A549 (cell line): ENCODE data around the gene STX8. TPM values are rescaled to one million over a fixed set of nuclear protein-coding genes. Genes with fewer than 3 reads are reported as not detected.

Experiments
- ATAC-seq, 2 experiments: fragments of 200-7000 bp in 1 of 2; fragments of >200 bp in 1 of 2; cut with Nextera tagmentation in 1 of 2; cut with Tn5 transposase in 1 of 2; 3 replicates each; pipeline versions ENCODE4 v1.8.0 to v1.9.1; 2018 to 2020; ENCODE audit warnings: mild to moderate bottlenecking in 1 of 2, moderate library complexity in 1 of 2
- CTCF ChIA-PET: fragments of 300-600 bp; sonication (Branson Sonifier 250); formaldehyde crosslinking; extraction: SDS; loops from one replicate; lab custom pipeline; 2021; ENCODE audit warnings: antibody characterized with exemption, inconsistent platforms; lab: Yijun Ruan, JAX
- POLR2A ChIA-PET: fragments of 350-600 bp; formaldehyde crosslinking; extraction: SDS; loops from one replicate; lab custom pipeline; 2021; ENCODE audit warnings: antibody characterized with exemption, inconsistent platforms; lab: Yijun Ruan, JAX
- DNase-seq, 2 experiments: peaks; one replicate each; pipeline versions ENCODE4 v3.0.0 to v3.0.0-alpha.2; 2011 to 2016; ENCODE audit warnings: low read depth in 1 of 2, low spot score in 1 of 2
- FAIRE-seq: peaks from 2 replicates; lab custom pipeline; 2011; peaks lifted over from hg19 to GRCh38; lab: Jason Lieb, UNC
- H3K27ac ChIP-seq, 2 experiments: fragments of >200 bp; sonication (Bioruptor Twin); formaldehyde crosslinking; 3 replicates each; pipeline ENCODE4 v1.5.1; 2016 to 2017
- H3K4me1 ChIP-seq: fragments of >200 bp; sonication (Bioruptor Twin); formaldehyde crosslinking; 3 replicates; pipeline ENCODE4 v1.6.1; 2016
- H3K4me2 ChIP-seq: fragments of >200 bp; sonication (Bioruptor Twin); formaldehyde crosslinking; 3 replicates; pipeline ENCODE4 v1.6.1; 2016
- H3K4me3 ChIP-seq: fragments of >200 bp; sonication (Bioruptor Twin); formaldehyde crosslinking; 3 replicates; pipeline ENCODE4 v1.5.1; 2016
- H3K9me3 ChIP-seq: fragments of >200 bp; sonication (Bioruptor Twin); formaldehyde crosslinking; 3 replicates; pipeline ENCODE4 v1.6.1; 2016
- ATOH8 ChIP-seq: fragments of 250-450 bp; sonication (Bioruptor Pico); IDR thresholded peaks from 2 replicates; pipeline ENCODE4 v1.5.0; 2020; ENCODE audit warnings: low read depth, mild to moderate bottlenecking, moderate library complexity
- CHD2 ChIP-seq: fragments of 150-350 bp; IDR thresholded peaks from 2 replicates; pipeline ENCODE4 v1.6.1; 2014; ENCODE audit warnings: low read length; ENCODE audit not compliant: partially characterized antibody
- CHD4 ChIP-seq: fragments of 200-600 bp; sonication (generic); IDR thresholded peaks from 2 replicates; pipeline ENCODE4 v1.6.1; 2016; ENCODE audit warnings: antibody characterized with exemption, mild to moderate bottlenecking, borderline replicate concordance
- EP300 ChIP-seq, 2 experiments: fragments of >200 bp; sonication (Bioruptor Twin); formaldehyde crosslinking; IDR thresholded peaks; 2 replicates in 1 of 2; 3 replicates in 1 of 2; pipeline ENCODE4 v1.6.1; 2016 to 2017
- ESRRA ChIP-seq: fragments of 150-350 bp; IDR thresholded peaks from 2 replicates; pipeline ENCODE4 v1.6.1; 2014; ENCODE audit warnings: mild to moderate bottlenecking, low read length, borderline replicate concordance
- FOSB ChIP-seq: fragments of 250-450 bp; sonication (Bioruptor Pico); IDR thresholded peaks from 2 replicates; pipeline ENCODE4 v1.5.0; 2020; ENCODE audit warnings: mild to moderate bottlenecking, moderate library complexity
- HDAC2 ChIP-seq: fragments of 200-600 bp; sonication (generic); IDR thresholded peaks from 2 replicates; pipeline ENCODE4 v1.6.1; 2016
- KDM1A ChIP-seq: fragments of 200-600 bp; sonication (generic); IDR thresholded peaks from 2 replicates; pipeline ENCODE4 v1.6.1; 2016; ENCODE audit warnings: low read depth, mild to moderate bottlenecking
- KDM5A ChIP-seq: fragments of 200-600 bp; sonication (generic); IDR thresholded peaks from 2 replicates; pipeline ENCODE4 v1.6.1; 2016; ENCODE audit warnings: antibody characterized with exemption, mild to moderate bottlenecking
- MYC ChIP-seq: IDR thresholded peaks from 2 replicates; pipeline ENCODE4 v1.6.1; 2012; ENCODE audit warnings: mild to moderate bottlenecking, inconsistent platforms, low read length, improper control_type of control experiment, borderline replicate concordance
- NFE2L2 ChIP-seq: fragments of 150-350 bp; conservative IDR thresholded peaks from 2 replicates; pipeline ENCODE4 v1.6.1; 2014; ENCODE audit warnings: low read length
- NR3C1 ChIP-seq: fragments of >200 bp; sonication (Bioruptor Twin); formaldehyde crosslinking; IDR thresholded peaks from 3 replicates; pipeline ENCODE4 v1.6.1; 2017
- PBX3 ChIP-seq: IDR thresholded peaks from 2 replicates; pipeline ENCODE4 v1.6.1; 2012
- POLR2A ChIP-seq: IDR thresholded peaks from 2 replicates; pipeline ENCODE4 v1.6.1; 2012; ENCODE audit warnings: mild to moderate bottlenecking, low read length
- TFCP2L1 ChIP-seq: fragments of 250-450 bp; sonication (Bioruptor Pico); IDR thresholded peaks from 2 replicates; pipeline ENCODE4 v1.5.0; 2021; ENCODE audit warnings: mild to moderate bottlenecking
- ZC3H11A ChIP-seq: fragments of 450-650 bp; IDR thresholded peaks from 2 replicates; pipeline ENCODE4 v1.6.1; 2014; ENCODE audit warnings: antibody characterized with exemption, mild to moderate bottlenecking
- ZFP36 ChIP-seq: fragments of 450-650 bp; IDR thresholded peaks from 2 replicates; pipeline ENCODE4 v1.6.1; 2014; ENCODE audit warnings: borderline replicate concordance; ENCODE audit not compliant: partially characterized antibody
- WGBS: methylation state at CpG from one replicate; pipeline ENCODE4 v1.1.6; 2017; ENCODE audit errors: missing lambda C conversion rate; 5-methylcytosine and 5-hydroxymethylcytosine counted together
- polyA plus RNA-seq, 4 experiments: library from polyadenylated mRNA; depleted of rRNA in 3 of 4; stranded (reverse); fragments of >200 nt; fragmentation: RNase III in 1 of 4; extraction: RNeasy Plus Mini Kit Qiagen cat#74134 plus additional on column Dnase treatment in 1 of 4; gene quantifications; 2 replicates in 3 of 4; 3 replicates in 1 of 4; pipeline ENCODE4 v1.2.3, GENCODE V29; 2011 to 2017
- TF ChIP-seq, protein P1 (sequence below): fragments of >200 bp; sonication (Bioruptor Twin); formaldehyde crosslinking; IDR thresholded peaks from 3 replicates; pipeline ENCODE4 v1.6.1; 2016
- TF ChIP-seq, protein P2 (sequence below): fragments of >200 bp; sonication (Bioruptor Twin); formaldehyde crosslinking; IDR thresholded peaks from 3 replicates; pipeline ENCODE4 v1.5.1; 2016

Gene STX8
- polyA plus RNA-seq, 2 of the 4 experiments (the other 2 are of a cell fraction) = 93.6 to 168 TPM

GRCh38 chr17:9242983-9243382 is 332.6 kb downstream of the STX8 start:
- H3K4me1 ChIP-seq = peaks cover 14% of the 10 kb centered on the region; the same call in 2 of the 3 replicates
- CTCF ChIA-PET = interaction anchor here (0.5 kb wide), 1 partner anchor 24 kb away, joined by 3 read pairs; no protein-coding TSS in a partner anchor
- H3K9me3 ChIP-seq = no peaks in the 10 kb centered on the region
- DNase-seq (no peak), ATAC-seq (no peak)
- POLR2A ChIA-PET = no interaction called here
- H3K4me2 ChIP-seq = no peak overlapping the region
- TF ChIP-seq CHD4 (no peak), EP300 (IDR thresholded peaks at IDR 0.05) (no peak), POLR2A (no peak), KDM1A (no peak), CHD2 (no peak), FOSB (no peak), ATOH8 (CRISPR knock-in tag) (no peak)
- TF ChIP-seq, protein P1, sequence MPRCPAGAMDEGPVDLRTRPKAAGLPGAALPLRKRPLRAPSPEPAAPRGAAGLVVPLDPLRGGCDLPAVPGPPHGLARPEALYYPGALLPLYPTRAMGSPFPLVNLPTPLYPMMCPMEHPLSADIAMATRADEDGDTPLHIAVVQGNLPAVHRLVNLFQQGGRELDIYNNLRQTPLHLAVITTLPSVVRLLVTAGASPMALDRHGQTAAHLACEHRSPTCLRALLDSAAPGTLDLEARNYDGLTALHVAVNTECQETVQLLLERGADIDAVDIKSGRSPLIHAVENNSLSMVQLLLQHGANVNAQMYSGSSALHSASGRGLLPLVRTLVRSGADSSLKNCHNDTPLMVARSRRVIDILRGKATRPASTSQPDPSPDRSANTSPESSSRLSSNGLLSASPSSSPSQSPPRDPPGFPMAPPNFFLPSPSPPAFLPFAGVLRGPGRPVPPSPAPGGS = no peak
- TF ChIP-seq, protein P2, sequence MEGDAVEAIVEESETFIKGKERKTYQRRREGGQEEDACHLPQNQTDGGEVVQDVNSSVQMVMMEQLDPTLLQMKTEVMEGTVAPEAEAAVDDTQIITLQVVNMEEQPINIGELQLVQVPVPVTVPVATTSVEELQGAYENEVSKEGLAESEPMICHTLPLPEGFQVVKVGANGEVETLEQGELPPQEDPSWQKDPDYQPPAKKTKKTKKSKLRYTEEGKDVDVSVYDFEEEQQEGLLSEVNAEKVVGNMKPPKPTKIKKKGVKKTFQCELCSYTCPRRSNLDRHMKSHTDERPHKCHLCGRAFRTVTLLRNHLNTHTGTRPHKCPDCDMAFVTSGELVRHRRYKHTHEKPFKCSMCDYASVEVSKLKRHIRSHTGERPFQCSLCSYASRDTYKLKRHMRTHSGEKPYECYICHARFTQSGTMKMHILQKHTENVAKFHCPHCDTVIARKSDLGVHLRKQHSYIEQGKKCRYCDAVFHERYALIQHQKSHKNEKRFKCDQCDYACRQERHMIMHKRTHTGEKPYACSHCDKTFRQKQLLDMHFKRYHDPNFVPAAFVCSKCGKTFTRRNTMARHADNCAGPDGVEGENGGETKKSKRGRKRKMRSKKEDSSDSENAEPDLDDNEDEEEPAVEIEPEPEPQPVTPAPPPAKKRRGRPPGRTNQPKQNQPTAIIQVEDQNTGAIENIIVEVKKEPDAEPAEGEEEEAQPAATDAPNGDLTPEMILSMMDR = no peak
- TF ChIP-seq, all 56 proteins: peak for 0
- no peak overlapping the region for H3K27ac ChIP-seq
- no peak overlapping the region for H3K4me3 ChIP-seq
- no peak for FAIRE-seq
- WGBS = 90% methylated on average over 8 of the region's 8 CpGs

GRCh38 chr17:9242497-9242881 is 333.1 kb downstream of the STX8 start:
- 86% methylated on average over 16 of the region's 16 CpGs for WGBS
- ChIA-PET POLR2A (no interaction called here), CTCF (interaction anchor here (0.5 kb wide), 1 partner anchor 24 kb away, joined by 3 read pairs; no protein-coding TSS in a partner anchor)
- no peak overlapping the region for H3K4me2 ChIP-seq
- TF ChIP-seq PBX3 (no peak), ESRRA (no peak), ZFP36 (no peak), FOSB (no peak), ZC3H11A (no peak), NFE2L2 (no peak), TFCP2L1 (CRISPR knock-in tag) (no peak), KDM1A (no peak), MYC (no peak), KDM5A (no peak)
- H3K27ac ChIP-seq = no peak overlapping the region
- H3K9me3 ChIP-seq = no peaks in the 10 kb centered on the region
- DNase-seq (no peak), ATAC-seq (no peak), FAIRE-seq (no peak)
- peaks cover 14% of the 10 kb centered on the region; the same call in 2 of the 3 replicates for H3K4me1 ChIP-seq
- H3K4me3 ChIP-seq = no peak overlapping the region

GRCh38 chr17:9241774-9242496 is 333.7 kb downstream of the STX8 start:
- Histone ChIP-seq H3K27ac (no peak overlapping the region), H3K4me3 (no peak overlapping the region), H3K4me1 (peaks cover 14% of the 10 kb centered on the region; the same call in 2 of the 3 replicates), H3K4me2 (no peak overlapping the region), H3K9me3 (no peaks in the 10 kb centered on the region)
- WGBS = 84% methylated on average over 11 of the region's 16 CpGs
- ChIA-PET POLR2A (no interaction called here), CTCF (interaction anchor here (1.3 kb wide), 1 partner anchor 280 kb away, joined by 4 read pairs; no protein-coding TSS in a partner anchor)
- FAIRE-seq = no peak
- TF ChIP-seq NR3C1 = no peak
- TF ChIP-seq HDAC2 = no peak
- no peak for DNase-seq
- ATAC-seq = peak in 1 of 2 experiments; percentile 5; a peak in 2 of 6 replicates
